ENCODE data around the gene CCDC85B.
"Not testable (repeated sequence)": the region's sequence is repeated elsewhere in the genome, so short reads cannot be mapped to it uniquely, and the experiment has no call there.

The CCDC85B gene

GRCh38 chr11:65887723-65888162, 2.7 kb upstream of the CCDC85B start:
- no peak for DNase-seq

- DNase-seq: peak; percentile 97
Observed at GRCh38 chr11:65888163-65888814, 2.2 kb upstream of the CCDC85B start, which contains the start of gene FIBP. TSS of gene FIBP (minus strand) at chr11:65888471. CDS start at chr11:65888418, 53 bp downstream.

- DNase-seq: no peak
Observed at GRCh38 chr11:65891219-65892136, 1.0 kb downstream of the CCDC85B start.

- DNase-seq: not testable (repeated sequence)
Observed at GRCh38 chr11:65892137-65892540, 1.7 kb downstream of the CCDC85B start.

- no peak for DNase-seq
Observed at GRCh38 chr11:65892661-65893317, 2.3 kb downstream of the CCDC85B start.

GRCh38 chr11:65894034-65894591, 3.6 kb downstream of the CCDC85B start:
- no peak for DNase-seq

GRCh38 chr11:65895482-65895981, 5.1 kb downstream of the CCDC85B start:
- no peak for DNase-seq

DNA sequence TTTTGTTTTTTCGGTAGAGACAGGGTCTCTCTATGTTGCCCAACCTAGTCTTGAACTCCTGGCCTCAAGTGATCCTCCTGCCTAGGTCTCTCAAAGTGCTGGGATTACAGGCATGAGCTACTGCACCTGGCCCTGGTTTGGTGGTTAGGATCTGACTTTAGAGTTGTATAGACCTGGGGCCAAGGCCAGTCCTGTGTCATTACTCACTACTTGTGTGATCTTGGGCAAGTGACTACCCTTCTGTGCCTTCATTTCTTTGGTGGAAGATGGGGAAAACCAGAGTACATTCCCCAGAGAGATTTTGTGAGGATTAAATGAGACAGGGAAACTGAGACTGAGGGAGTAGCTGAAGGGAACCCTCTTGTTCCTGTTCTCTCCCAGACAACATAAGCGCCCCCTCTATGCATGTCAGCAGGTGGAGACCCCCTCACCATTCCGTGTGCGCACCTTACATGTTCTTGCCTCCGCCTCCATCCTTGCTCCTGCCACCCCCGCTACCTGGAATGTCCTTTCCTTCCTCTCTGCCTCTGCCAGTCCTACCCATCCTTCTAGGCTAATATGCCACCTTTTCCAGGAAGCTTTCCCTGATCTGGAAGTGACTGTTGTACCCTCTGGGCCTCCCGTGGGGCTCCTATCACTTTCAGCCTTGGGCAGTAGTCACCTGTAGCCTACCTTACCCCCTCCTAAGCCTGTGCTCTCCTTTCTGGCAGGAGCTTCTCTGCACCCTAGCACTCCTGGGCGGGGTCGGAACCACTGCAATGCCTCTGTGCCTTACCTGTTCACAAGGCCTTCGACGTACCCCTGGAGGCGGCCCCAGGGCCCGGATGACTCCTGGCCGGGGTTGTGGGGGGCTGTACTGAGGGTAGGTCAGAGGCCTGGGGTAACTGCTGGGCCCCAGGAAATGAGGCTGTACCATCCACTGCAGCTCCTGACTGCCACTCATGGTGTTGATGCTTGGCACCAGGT, 5.8 kb downstream of the CCDC85B start:
- no peak for DNase-seq

DNA sequence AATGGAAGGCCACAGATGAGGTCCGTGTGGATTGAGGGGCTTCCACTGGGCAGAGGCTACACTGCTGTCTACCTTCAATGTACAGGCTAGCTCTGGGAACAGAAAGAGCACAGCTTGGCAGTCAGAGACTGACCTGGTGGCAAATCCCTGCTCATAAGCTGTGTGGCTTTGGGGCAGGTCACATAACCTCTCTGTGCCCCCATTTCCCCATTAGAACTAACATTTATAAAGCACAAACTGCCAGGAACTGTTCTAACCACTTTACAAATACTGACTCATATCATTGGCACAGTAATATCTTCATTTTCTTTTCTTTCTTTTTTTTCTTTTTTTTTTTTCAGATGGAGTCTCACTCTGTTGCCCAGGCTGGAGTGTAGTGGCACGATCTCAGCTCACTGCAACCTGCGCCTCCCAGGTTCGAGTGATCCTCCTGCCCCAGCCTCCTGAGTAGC, 6.6 kb downstream of the CCDC85B start:
- DNase-seq: no peak

DNA sequence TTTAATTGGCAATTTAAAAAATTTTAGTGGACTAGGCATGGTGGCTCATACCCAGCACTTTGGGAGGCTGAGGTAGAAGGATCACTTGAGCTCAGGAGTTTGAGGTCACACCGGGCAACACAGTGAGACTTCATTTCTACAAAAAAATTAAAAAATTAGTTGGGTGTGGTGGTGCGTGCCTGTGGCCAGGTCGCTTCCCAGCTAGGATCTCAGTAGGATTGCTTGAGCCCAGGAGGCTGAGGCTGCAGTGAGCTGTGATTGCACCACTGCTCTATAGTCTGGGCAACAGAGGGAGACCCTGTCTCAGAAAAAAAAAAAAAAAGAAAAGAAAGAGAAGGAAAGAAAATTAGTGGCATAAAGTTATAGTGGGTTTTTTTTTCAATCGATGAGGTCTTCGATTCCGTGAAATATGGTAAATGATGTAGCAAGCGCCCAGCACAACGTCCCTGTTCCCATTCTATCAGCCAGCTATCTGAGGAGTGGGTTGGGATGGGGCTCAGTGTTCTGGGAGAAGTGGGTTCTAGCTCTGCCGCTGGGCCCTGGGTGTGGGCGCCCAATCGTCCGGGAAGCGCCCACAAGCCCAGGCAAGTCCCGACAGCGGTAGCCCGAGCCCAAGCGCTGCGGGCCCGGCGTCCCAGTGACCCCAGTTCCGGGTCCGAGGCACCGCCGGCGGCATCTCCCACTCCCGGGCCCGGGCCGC, 8.3 kb downstream of the CCDC85B start:
- DNase-seq: no peak

DNA sequence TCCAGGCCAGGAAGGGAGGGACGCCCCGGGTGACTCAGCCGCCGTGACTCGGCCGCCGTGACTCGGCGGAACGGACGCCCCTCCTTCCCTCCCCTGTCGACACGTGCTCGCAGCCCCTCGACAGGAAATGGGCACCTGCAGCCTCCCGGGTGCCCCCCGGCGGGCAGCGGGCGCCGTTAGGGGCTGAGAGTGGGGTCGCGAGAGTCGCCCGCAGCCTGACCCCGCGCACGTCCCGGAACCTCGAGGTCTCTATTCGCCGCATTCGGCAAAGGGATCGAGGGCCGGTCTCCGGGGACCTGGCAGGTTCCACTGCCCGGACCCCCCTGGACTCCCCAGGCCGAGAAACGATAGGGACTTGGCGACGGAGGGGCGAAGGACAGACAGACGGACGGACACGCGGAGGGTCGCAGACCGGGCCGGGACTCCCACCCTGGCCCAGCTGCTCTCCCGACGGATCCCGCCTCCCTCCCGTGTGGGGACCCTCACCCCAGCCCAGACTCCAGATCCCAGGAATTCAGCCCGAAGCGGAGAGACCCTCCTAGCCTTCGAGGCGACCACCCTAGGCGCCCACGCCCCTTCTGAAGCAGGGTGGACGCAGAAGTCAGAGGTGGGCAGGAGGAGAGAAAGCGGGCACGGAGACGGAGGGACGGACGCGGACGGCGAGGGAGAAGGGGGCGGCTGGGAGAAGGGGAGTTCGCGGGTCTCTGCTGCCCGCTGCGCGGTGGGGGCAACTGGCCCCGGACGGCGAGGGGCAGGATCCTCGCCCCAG, 9.1 kb downstream of the CCDC85B start:
- DNase-seq: no peak

DNA sequence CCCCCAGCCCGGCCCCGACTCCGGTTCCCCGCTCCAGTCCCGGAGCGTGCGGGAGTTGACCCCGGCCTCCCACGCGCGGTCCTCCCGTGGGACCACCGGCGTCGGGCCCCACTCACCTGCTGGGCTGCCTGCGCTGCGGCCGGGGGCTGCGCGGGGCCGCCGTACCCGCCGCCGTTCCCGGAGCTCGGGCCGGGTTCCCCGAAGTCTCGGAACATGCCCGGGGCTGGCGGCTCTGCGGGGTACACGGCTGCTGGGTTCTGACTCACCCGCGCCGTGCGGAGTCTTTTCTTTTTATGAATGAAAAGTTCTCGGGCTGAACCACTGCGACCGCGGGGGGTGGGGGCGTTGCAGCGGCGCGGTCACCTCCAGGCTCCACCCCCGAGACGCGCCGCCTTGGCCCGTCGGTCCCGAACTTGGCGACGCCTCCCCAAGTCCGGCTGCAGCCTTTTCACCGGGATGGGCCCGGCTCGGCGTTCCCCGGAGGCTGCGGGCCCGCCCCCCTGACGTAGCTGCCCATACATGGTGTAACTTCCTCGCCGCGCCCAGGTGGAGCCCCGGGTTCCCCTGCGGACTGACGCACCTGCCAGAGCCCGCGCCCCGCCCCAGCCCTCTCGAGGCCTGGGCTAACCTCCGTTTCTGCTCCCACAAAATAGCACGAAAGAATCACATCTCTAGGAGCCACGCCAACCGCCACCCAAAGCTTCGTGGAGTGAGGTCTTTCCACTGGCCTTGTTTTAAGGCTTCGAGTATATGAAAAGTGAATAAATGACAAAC, 9.8 kb downstream of the CCDC85B start, which contains the start of gene FOSL1:
TSS of gene FOSL1 (minus strand) at position 264 of the 774 bp plus-strand sequence. CDS start at position 215, 49 bp downstream.
- DNase-seq: peak; percentile 82

- no peak for DNase-seq
Observed at GRCh38 chr11:65900899-65901180, 10.4 kb downstream of the CCDC85B start.

GRCh38 chr11:65903068-65903481, 12.6 kb downstream of the CCDC85B start:
- no peak for DNase-seq

DNA sequence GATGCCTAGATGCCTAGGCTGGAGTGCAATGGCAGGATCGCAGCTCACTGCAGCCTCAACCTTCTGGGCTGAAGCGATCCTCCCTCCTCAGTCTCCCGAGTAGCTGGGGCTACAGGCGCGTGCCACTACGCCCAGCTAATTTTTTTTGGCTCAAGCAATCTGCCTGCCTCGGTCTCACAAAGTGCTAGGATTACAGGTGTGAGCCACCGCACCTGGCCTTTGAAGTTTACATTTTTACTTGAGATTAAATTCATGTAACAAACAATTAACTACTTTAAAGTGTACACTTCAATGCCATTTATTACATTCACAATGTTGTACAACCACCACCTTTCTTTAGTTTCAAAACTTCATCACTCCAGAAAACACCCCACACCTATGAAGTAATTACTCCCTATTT, 13.2 kb downstream of the CCDC85B start:
- DNase-seq: no peak

DNA sequence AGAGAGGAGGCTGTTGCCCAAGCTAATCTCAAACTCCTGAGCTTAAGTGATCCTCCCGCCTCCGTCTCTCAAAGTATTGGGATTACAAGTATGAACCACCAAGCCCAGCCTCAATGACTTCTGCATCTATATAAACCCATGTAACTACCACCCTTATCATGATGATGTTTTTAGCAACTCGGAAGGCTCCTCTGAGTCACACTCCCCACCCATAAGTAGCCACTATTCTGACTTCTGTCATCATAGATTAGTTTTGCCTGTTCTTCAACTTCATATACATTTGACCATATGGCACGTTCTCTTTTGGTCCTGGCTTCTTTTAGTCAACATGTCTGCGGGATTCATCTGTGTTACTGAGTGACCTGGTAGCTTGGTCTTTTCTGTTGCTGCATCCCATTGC, 16.1 kb downstream of the CCDC85B start:
- no peak for DNase-seq

DNA sequence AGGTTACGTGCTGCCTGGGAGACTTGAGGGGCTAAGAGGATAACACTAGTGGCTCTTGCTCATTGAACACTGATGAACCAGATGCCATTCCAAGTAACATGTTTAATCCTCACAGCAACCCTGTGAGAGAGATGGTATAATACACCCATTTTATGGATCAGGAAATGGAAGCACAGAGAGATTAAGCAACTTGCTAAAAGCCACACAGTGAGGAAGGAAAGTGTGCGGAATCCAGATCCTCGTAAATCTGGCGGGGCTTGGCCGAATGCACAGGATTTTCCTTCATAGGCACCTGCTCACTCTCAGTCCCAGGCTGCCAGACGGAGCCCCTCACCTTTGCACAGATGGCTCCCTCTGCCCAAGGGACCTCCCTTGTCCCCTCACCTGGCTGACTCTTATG, 17.4 kb downstream of the CCDC85B start:
- no peak for DNase-seq

DNA sequence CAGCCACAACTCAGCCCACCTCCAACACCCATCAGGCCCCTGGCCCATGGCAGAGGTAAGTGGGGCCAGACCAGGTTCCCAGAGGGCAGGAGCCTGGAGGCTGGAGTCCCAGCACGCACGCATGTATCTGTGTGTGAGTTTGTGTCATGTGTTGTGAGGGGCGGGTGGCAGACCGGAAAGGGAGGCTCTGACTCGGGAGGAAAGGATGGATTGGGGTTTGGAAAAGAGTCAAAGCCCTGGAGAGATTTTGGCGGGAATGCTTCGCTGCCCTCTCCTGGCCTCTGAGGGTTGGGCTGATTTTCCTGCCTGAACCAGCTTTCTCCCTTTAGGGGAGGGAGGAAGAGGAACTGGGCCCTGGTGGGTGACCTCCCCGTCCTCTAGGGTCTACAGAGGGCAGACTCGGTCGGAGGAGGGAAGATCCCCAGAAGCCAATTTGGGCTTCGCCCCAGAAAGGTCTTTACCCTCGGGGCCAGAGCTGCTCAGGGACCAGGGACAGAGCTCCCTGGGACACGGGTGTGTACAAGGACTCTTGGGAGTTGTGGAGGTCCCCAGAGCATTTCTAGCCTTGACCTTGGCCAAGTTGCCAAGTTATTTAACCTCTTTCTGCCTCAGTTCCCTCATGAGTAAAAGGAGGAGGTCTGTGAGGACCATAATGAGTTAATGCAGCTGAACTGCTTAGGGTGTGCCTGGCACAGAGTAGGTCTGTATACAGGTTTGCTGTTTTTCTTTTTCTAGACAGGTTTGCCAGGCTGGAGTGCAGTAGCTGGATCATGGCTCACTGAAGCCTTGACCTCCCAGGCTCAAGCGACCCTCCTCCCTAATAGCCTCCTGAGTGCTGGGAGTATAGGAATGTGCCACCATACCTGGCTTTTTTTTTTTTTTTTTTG, 21.5 kb downstream of the CCDC85B start:
- peak; percentile 45 for DNase-seq
